GM19395 (cell line): ENCODE data around the gene SAG.
"Not testable (repeated sequence)": the region's sequence is repeated elsewhere in the genome, so short reads cannot be mapped to it uniquely, and the experiment has no call there.

ENCODE experiments used
- ATAC-seq: cut with Tn5 transposase; IDR thresholded peaks from one replicate; pipeline ENCODE4 v1.9.1; 2021; ENCODE audit warnings: mild to moderate bottlenecking, moderate library complexity; ENCODE audit not compliant: unreplicated experiment

The SAG gene

DNA sequence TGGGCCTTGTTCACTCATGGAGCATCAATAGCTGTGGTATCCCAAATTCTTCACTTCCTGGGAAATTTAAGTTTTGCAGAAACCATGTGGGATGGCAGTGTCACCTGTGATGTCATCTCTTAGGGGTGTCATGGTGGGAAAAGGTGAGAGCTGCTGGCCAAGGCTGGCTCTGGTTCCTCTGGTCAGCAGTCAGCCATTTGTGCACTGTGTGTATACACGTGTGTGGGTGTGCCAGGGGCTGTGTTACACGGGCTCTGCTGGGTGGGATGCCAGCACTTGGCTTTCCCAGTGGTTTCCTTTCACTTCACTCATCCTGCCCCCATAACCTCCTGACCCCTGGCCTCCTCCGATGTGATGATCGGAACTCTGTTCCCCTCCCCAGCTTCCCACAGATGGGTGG is 21.3 kb downstream of the SAG start:
- no peak for ATAC-seq

DNA sequence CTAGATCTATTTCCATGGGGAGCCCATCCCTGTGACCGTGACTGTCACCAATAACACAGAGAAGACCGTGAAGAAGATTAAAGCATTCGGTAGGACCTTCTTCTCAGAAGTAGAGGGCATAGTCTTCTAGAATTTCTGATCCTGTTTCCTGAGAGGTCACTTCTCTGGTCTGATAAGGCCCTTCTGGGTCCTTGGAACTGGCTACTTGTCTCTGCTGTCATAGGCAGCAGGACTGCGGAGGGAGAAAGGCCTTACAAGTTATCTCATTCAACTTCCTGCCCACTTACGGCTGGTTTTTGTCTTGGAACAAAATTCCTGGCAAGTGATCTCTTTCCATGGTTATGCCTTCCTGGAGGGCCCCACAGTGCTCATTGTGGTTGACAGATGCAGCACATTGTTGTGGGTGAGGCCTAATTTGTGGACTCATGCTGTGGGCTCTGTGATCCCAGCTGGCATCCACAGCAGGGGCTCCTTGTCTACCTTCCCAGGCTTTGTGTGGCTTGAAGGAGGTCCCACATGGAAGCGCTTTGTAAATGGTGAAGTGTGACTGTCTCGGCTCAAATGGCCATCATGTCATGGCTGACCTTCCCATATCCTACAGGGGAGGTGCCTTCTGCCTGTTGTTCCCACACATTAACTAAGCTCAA is 22.0 kb downstream of the SAG start:
- ATAC-seq = no peak

DNA sequence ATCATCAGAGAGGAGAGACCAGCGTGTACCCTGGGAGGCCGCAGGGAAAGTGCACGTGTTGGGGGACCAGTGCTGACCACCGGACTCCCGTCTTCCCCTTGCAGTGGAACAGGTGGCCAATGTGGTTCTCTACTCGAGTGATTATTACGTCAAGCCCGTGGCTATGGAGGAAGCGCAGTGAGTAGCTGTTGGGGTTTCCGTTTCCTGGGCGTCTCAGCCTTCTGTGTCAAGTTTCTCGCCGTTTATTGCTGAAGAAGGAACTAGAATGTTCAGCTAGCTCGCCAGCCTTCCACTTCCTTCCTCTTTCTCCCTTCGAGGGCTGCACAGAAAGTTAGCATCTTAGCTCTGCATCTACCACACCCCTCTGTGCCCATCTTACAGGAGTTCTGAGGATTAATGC is 23.9 kb downstream of the SAG start:
- peak; percentile 93 for ATAC-seq

DNA sequence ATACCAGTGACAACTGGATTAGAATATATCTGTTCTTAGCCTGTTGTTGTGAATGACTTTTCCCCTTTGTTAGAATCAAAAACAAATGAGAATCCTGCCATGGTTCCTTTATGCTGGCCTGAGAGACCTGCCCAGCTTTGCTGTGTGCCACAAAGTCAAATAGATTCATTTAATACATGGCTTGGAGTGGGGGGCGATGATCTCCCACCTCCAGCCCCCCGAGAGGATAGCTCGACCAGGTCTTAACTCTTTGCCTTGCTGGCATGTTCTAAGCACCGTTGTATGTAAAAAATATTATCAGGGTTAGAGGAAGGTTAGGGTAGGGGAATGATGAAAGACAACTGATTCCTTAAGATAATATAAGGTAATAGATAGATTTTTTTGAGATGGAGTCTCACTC is 24.5 kb downstream of the SAG start:
- no peak for ATAC-seq

DNA sequence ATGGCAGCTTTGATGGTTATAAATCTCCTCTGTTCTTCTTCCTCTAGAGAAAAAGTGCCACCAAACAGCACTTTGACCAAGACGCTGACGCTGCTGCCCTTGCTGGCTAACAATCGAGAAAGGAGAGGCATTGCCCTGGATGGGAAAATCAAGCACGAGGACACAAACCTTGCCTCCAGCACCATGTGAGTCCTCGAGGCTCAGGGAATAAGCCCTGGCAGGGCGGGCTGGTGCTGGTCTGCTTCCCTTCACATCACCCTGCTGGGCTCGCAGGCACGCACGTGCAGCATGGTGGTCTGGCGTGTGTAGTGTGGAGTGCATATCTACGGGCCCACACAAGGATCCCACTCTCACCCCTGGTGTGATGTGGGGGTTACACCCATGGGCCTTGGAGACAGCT is 27.3 kb downstream of the SAG start:
- ATAC-seq = no peak

DNA sequence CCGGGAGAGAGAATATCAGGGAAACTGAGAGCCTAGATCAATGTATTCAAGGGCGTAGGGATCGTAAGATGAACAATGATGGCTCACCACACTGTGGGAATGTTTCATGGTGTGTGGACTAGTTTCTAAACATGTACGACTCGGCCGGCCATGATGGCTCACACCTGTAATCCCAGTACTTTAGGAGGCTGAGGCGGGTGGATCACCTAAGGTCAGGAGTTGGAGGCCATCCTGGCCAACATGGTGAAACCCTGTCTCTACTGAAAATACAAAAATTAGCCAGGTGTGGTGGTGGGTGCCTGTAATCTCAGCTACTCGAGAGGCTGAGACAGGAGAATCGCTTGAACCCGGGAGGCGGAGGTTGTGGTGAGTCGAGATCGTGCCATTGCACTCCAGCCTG is 28.5 kb downstream of the SAG start:
- not testable (repeated sequence) for ATAC-seq

DNA sequence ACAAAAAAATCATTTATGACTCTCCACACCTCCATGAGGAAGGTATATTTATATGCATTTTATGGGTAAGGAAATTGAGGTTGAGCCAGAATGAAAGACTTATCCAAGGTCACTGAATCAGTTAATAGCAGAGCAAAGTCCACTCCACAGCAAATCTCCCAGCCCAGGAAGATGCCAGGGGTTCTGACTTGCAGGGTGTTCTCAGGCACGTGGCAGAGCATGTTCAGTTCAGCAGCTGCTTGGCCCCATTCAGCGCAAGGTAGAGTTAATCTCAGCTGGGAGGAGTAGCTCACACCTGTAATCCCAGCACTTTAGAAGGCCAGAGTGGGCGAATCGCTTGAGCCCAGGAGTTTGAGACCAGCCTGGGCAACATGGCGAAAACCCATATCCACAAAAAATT is 28.9 kb downstream of the SAG start:
- ATAC-seq = no peak

DNA sequence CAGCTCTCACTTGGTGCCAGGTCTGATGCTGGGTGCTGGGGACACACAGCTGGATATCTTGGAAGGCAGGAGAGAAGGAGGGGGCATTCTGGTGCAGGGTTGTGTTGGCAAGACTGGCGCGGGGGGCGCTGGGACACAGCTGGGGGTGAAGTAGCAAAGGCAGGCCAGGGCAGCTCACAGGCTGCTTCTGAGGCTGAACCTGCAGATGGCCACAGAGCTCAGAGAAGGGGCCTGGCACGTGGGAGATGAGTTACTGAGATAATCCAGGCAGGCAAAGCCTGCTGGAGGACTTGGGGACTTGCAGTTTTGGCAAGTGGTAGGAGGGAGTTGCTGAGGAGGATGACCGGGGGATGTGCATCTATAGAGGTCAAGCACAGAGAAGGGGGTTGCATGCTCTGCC is 30.4 kb downstream of the SAG start:
- ATAC-seq = no peak

DNA sequence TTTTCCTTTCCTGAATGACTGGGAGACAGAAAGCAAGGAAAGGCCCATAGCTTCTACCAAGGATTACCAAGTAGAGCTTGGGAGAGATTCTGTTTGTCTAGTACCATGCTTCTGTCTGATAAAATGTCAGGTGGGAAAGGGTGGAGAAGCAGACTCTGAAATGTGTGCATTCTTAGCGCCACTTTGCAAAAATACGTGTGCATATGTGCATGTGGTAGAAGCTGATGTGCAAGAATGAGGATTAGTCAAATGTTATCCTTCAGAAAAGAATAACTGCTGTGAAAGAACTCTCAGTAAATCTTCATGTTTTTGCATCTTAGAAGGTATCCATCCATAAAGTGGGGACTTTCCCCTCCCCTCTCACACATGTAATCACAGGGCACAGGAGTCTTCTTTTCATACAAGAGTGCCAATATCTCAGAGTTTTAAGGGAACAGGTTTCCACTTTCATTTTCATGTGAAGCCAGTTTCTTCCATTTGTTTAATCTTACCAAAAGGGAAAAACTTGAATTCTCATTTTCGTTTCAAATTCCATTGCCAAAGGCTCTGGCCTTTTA is 31.3 kb downstream of the SAG start:
- ATAC-seq = no peak

DNA sequence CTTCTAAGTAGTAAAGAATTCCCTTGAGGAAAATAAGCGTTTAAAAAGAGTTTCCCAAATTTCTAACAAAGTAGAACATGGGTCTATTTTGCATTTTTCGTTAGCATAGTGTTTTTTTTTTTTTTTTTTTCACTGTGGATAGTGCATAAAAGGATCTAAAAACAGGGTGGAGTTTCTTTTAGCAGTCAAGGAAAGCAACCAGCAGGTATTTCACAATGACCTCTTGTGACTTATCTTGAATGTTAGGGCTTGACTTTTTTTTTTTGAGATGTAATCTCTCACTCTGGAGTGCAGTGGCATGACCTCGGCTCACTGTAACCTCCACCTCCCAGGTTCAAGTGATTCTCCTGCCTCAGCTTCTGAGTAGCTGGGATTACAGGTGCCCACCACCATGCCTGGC is 31.8 kb downstream of the SAG start:
- ATAC-seq = no peak

DNA sequence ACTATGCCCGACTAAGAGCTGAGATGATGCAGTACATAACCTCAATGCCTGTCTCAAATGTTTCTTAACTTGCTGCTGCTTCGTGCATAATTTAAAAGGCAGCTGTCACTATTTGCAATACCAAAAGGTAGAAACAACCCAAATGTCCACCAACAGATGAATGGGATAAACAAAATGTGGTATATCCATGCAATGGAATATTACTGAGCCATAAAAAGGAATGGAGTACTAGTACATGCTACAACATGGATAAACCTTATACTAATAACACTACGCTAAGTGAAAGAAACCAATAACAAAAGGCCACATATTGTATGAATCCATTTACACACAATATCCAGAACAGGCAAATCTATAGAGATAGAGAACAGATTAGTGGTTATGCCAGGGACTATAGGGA is 33.7 kb downstream of the SAG start:
- ATAC-seq = no peak

DNA sequence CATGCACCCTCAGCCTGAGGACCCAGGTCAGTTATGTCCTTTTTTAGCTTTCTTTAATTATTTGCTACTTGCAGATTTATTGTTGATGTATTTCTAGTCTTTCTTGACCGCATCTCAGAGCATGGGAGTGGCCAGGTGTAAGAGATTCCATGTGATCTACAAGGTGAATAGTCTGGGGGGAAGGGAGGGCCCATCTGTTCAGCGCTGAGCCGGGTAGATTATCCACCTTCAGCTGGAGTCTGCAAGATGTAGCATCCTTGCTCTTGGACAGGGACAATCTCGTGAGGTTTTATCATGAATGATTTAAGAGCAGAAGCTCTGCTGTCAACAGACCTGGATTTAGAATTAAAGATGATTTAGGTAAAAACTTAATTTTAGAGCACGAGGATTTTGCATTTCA is 34.7 kb downstream of the SAG start:
- ATAC-seq = no peak

DNA sequence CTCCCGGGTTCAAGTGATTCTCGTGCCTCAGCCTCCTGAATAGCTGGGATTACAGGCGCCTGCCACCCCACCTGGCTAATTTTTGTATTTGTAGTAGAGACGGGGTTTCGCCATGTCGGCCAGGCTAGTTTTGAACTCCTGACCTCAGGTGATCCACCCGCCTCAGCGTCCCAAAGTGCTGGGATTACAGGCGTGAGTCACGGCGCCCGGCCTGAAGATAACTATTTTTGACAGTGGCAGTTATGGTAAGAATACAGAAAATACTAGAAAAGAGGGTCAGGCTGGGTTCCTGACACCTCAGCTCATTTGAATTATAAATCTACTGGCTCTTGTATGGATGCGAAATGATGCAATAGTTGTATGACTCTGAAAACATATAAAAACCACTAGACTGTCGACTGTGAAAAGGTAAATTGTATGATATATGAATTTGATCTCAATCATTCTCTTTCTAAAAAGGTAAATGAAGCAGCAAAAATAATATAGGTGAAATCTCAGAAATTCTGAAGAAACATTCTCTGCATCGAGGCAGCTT is 35.6 kb downstream of the SAG start:
- no peak for ATAC-seq

DNA sequence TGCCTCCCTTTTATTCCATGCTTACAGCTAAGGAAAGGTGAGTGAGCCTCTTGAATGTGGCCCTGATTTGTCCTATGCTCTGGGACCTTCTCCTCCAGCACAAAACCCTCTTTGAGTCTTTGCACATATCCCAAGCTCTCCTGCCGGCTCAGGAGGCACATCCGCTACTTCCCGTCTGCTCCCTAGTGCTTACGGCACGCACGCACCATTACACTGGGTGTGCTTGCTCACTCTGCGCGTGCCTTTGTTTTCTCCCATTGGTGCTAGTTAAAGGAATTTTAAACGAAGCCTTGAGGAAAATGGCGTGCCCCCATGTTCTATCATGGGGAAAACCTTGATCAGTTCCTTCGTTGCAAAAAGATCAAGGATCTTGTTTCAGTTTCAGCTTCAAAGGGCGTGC is 38.8 kb downstream of the SAG start:
- ATAC-seq = no peak

DNA sequence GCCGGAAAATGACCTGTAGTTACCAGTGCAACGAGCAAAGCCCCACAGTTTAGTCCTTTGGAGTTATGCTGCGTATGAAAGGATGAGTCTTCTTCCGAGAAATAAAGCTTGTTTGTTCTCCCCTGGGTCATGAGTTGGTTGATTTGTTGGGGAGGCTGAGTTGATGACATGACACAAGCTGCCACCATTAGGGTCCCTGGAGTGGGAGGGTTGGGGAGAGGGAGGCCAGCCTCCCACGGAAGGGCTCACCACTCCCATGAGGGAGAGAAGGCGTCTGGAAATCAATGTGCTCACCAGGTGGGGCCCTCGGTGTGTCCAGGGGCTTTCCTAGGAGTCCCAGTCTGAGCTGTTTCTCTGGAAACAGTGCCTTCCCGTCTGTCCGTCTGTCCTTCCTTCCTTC is 39.3 kb downstream of the SAG start:
- ATAC-seq = no peak

DNA sequence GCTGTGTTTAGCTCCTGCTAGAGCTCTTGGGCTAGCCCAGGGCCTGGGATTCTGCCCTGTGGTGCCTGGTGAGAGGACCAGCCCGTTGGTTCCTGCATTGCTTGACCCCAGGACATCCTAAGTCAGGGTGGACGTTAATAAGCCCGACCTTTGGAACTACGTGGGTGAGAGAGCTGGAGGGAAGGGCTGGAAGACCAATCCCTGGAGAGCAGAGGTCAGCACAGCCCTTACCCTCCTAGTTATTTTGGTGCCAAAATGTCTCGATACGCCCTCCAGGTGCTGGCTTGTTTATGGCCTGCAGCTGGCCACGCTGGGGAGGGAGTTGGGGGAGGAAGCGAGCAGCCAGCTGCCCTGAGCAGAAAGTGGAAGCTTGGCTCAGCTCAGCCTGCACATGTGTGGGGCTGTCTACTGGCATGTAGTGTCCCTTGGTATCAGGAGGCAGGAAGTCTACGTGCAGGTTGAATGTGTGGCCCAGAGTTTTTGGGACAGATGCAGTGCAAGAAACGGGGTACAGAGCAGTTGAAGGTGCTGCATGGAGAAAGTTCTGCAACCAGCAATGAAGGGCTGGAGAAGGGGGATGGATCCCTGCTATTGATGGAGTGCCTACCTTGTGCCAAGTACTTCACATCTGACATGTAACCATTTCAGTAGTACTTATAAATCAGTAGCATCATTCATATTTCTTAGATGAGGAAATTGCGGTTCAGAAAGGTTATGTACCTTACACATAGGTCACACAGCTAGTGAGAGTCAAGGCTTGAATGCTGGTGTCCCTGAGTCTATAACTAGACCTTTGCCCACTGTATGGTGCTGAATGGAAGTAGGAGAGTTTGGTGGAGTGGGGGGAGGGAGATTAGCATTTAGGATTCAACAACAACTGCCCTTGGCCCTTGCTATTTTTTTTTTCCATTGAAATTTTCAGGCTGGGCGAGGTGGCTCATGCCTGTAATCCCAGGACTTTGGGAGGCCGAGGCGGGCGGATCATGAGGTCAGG is 41.7 kb downstream of the SAG start:
- ATAC-seq = peak; percentile 52

DNA sequence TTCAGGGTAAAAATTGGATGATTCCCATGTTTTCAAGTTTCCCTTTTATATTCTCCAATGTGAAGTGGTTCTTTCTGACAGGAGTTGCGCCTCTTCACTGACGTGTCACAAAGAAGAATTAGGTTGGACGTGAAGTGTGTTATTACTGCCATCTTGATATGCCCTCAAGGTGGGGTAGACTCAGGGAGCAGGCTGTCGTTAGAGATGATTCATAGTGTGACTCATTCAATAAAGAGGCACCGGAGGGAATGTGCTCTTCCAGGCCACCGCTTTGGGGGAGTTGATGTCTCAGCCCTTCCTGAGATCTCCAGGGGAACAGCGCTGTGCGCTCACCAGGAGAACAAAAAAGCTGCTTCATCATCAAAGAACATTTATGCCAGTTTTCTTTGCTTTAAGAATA is 43.1 kb downstream of the SAG start:
- ATAC-seq = no peak

DNA sequence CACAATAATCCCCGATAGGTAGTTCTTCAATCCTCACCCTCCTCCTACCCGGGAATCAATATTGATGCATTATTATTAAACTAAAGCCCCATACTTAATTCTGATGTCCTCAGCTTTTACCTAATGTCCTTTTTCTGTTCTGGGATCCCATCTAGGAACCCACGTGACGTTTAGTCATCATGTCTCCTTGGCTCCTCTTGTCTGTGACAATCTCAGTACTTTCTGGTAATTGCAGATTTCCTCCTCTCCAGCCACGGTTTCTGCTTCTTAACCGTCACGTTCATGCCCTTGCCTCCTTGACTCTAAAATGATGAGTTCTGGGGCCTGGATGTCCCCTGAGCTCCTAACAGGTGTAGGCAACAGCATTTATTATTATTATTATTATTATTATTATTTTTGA is 43.8 kb downstream of the SAG start:
- ATAC-seq = no peak

DNA sequence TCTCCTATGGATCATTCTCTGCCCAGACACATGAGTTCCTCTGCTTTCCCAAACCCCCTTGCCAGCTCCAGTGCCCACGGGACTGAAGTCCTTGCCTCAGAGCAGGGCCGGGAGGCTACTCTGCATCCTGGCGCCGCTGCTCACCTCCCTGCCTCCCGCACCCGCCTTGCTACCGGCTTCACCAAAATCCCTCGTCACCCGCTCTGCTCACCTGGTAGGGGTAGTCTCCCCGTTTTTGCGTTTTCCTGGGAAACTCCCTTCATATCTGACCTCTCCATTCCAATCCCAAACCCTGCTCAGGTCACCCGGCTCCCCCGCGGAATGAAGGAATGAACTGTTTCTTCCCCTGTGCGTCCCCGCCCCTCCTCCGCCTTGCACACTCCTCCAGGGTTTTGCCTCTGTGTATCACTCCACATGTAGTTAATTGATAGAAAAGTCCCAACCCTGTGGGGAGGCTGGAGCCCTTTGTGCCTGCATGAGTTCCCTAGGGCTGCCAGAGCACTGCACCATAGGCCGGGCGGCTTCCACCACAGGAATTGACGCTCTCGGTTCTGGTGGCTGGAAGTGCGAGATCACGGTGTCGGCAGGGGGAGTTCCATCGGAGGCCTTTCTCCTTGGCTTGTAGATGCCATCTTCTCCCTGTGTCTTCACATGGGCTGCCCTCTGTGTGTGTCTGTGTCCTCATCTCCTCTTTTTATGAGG is 44.7 kb downstream of the SAG start:
- ATAC-seq = no peak

DNA sequence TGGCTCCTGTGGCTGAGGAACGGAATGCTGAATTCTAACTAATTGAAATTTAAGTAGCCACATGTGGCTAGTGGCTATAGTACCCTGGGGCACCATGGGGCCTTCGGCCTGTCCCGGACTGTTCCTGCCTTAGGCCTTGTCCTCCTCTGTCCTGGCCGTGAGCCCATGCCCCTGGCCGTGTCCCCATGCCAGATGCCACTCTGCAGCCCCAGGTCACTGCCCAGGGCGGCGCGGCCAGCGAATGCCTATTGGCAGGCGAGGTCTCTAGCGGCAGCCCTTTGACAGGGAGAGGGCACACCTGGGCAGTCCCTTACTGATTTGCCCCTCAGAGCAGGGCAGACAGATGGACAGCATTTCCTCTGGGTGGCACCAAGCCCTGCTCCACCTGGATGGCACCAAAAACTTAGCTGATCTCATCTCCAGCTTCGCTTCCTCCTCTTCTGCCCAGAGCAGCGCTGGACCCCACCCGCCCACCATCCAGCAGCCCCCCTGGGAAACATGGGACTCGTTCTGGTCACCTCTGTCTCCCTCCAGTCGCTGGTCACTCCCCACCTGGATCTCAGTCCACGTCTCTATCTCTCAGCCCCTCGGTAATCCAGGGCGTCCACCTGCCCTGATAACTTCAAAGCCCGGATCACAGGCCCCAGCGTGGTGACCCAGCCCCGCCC is 45.6 kb downstream of the SAG start:
- peak; percentile 11 for ATAC-seq
